ENCODE results near the gene HAND1.
"Not testable (repeated sequence)": the region's sequence is repeated elsewhere in the genome, so short reads cannot be mapped to it uniquely, and the experiment has no call there.

HAND1 gene

GRCh38 chr5:154478224-154478565 lies at the start of gene HAND1:
Gene HAND1 (minus strand): TSS chr5:154478227. CDS start chr5:154478008, 219 bp downstream.
- DNase-seq (ENCODE audit: low spot score): peak; percentile 78

DNA sequence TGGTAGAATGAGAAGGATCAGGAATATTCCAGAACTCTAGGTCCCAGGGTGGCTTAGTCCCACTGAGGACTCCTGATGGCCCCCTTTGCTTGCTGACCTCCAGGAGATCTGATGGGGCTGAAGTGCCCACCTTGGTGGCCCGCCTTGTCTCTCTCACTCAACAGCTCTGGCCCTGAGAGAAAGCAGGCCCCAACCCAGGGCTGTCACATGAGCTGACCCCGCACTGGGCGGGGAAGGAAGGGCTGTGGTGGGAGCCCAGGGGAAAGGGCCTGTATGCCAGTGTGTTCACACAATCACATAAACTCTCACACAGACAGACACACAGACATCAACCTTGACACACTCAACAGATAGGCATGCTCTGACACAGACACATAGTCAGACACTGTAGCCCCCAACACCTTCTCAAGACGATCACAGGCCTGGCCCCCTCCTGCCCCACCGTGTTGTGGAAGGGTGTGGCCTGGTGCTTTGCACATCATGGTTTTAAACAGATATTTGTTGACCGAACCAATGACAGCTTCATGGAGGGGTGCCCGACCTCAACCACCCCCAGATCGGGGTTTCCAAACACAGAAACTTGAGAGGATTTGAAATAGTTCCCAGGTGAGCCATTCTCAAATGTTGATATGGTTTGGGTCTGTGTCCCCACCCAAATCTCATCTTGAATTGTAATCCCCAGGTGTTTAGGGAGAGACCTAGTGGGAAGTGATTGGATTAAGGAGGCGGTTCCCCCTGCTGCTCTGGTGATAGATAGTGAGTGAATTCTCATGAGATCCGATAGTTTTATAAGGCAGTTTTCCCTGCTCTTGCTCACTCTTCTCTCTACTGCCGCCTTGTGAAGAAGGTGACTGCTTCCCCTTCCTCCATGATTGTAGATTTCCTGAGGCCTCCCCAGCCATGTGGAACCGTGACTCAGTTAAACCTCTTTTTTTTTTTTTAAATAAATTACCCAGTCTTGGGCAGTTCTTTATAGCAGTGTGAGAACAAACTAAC lies 48.5 kb upstream of the HAND1 start:
- DNase-seq (ENCODE audit: low spot score): no peak

DNA sequence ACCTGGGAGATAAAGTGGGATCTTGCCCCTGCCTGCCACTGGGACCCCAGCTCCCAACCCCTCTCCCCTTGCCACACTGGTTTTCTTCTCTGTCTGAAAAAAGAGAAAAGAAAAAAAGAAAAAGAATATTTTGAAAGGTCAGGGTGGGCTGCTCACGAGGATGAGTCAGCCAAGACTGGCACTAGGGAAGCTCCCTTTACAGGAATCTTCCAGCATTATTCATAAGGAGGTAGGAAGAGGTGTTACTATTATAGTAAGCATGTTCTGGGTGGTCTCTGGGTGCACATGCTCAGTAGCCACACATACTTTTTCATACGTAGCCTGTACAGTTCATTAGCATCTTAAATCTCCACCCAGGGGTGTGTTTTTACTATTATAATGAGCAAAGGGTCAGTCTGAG lies 46.8 kb upstream of the HAND1 start:
- no peak for DNase-seq (ENCODE audit: low spot score)

- no peak for DNase-seq (ENCODE audit: low spot score)
Observed at GRCh38 chr5:154524181-154524580, 46.2 kb upstream of the HAND1 start.

GRCh38 chr5:154523709-154524108 lies 45.7 kb upstream of the HAND1 start:
- DNase-seq (ENCODE audit: low spot score): no peak

DNA sequence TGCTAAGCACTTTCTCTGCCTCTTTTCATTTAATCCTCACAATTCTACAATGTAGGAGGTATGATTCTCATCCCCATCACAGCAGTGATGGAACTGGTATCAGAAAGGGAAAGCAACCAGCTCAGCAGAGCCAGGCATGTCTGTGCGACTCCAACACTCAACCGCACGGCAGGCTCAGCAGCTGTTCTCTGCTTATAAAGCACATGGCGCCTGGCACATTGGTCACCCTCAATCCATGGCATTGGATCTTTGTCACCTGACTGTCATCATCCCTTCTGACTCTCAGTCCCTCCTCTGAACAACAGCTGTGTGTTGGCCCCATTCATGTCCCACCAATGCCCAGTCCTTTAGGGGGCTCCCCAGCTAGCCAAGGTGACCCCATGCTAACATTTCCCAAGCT lies 45.1 kb upstream of the HAND1 start:
- DNase-seq (ENCODE audit: low spot score): no peak

DNA sequence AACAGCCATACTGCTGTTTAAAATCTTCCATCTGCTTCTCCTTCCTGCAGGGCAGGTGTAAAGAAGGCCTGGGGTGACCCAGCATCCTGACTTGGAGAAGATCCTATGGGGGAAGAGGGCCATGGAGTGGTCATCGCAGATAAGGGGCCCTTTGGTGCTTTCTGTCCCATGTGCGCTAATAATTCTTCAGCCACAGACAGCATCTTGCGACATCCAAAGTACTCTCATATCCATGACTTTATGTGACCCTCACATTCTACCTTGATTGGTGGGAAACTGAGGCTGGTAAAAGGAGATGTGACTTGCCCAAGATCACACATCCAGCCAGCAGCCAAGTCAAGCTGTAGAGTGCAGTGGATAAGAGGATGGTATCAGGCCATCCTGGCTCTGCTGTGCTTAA lies 44.3 kb upstream of the HAND1 start:
- DNase-seq (ENCODE audit: low spot score): no peak

DNA sequence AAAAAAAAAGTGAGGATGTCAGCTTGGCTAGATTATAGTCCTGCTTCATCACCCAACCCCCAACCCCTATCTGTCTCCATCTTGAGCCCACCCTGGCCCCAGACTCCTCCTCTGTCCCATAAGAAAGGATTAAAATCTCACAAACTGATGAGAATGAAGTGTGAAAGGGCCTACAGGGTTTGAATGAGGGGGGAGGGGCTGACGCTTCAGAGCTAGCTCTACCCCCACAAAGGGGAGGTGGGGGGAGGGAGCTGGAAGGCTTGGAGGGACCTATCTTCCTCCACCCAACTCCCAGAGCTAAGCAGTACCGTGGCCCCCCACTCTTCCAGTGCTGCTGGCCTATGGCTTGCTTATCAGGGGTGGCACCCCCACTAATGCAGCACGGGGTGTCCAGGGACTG lies 43.7 kb upstream of the HAND1 start:
- no peak for DNase-seq (ENCODE audit: low spot score)

DNA sequence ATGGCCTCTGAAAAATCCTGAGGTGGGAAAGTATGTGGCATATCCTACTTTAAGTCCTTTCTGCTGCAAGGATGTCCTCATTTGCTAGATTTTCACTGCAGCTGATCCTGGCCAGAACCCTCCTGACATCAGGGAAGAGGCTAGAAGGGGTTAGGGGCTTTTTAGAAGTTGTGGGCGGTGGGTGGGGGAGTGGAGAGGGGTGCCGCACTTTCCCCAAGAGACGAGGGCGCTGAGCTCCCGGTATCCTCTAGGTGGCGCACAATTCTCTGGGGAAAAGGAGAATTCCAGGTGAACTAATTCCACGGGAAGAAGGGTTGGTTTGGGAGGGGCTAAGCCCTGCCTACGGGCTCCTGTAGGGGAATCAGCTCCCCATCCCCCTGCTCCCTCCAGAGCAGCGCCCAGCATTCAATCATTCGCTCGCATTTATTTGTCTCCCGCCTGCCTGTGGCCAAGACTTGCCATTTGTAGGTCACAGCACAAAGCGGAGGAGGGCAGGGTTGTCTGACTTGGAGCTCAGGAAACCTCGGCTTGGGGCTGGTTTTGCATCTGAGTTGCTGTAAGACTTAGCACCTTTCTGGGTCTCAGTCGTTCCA lies 42.9 kb upstream of the HAND1 start:
- DNase-seq (ENCODE audit: low spot score): peak; percentile 39

DNA sequence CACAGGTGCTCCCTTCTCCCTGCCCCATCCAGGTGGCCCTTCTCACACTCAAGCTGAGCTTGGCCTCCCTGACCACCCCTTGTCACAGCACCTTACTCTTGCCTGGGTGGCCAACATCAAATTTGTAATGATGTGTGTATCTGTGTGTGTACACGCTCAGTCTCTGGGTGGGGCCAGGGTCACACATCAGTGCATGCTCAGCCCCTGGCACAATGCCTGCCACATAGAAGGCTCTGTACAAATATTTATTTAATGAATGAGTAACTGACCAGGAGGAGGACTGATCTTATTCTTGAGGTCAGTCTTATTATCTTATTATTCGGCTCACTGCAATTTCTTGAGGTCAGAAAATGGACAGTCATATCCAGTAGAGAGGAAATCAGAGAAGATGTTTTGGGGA lies 41.3 kb upstream of the HAND1 start:
- peak; percentile 35 for DNase-seq (ENCODE audit: low spot score)

GRCh38 chr5:154518438-154518867 lies 40.4 kb upstream of the HAND1 start:
- no peak for DNase-seq (ENCODE audit: low spot score)

- no peak for DNase-seq (ENCODE audit: low spot score)
Observed at GRCh38 chr5:154517810-154518437, 39.9 kb upstream of the HAND1 start.

- DNase-seq (ENCODE audit: low spot score): no peak
Observed at GRCh38 chr5:154517181-154517580, 39.2 kb upstream of the HAND1 start.

- DNase-seq (ENCODE audit: low spot score): no peak
Observed at GRCh38 chr5:154516475-154516874, 38.4 kb upstream of the HAND1 start.

GRCh38 chr5:154515488-154515887 lies 37.5 kb upstream of the HAND1 start:
- not testable (repeated sequence) for DNase-seq (ENCODE audit: low spot score)

GRCh38 chr5:154514331-154514730 lies 36.3 kb upstream of the HAND1 start:
- no peak for DNase-seq (ENCODE audit: low spot score)

- DNase-seq (ENCODE audit: low spot score): peak; percentile 41
Observed at GRCh38 chr5:154513669-154514084, 35.6 kb upstream of the HAND1 start.

DNA sequence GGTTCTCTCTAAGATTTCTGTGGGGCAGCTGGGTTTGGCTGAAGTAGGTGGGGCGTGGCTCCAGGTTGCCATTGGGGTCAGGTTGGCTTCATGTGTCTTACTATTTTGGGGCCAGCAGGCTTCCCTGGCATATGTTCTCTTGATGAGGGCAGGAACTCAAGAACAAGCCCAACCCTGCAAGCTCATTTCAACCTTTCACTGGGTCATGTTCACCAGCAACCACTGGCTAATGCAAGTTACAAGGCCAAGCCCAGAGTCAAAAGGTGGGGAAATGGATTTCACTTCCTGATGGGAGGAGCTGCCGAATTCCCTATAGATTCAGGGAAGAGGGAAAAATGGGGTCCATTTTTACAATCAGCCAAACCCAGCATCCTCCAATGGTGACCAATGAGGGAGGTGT lies 34.0 kb upstream of the HAND1 start:
- no peak for DNase-seq (ENCODE audit: low spot score)

DNA sequence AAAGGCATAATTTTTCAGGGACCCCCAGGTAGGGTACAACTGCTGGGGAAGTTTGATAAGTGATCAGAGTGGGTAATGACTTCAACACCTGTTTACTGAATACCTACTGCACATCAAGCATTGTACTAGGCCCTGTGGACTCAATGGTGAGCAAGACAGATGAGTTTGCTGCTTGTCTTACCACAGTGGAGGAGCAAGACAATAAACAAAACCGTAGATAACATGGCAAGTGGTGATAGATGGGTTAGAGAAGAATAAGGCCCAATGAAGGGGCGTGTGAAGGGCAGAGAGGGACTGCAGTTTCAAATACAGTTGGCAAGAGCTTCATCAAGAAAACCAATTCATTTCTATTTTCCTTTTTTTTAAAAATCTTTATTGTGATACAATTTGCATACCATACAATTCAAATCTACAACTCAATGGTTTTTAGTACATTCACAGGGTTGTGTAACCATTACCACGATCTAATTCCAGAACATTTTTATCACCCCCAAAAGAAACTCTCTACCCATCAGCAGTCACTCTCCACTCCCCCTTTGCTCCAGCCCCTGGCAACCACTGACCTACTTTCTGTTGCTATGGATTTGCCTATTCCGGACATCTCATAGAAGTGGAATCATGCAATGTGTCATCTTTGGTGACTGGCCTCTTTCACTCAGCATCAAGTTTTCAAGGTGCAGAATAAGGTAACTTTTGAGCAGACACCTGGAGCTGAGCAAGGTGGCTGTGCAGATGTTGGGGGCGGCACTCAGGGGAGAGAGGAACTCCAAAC lies 31.9 kb upstream of the HAND1 start:
- no peak for DNase-seq (ENCODE audit: low spot score)

GRCh38 chr5:154508114-154508513 lies 30.1 kb upstream of the HAND1 start:
- no peak for DNase-seq (ENCODE audit: low spot score)

DNA sequence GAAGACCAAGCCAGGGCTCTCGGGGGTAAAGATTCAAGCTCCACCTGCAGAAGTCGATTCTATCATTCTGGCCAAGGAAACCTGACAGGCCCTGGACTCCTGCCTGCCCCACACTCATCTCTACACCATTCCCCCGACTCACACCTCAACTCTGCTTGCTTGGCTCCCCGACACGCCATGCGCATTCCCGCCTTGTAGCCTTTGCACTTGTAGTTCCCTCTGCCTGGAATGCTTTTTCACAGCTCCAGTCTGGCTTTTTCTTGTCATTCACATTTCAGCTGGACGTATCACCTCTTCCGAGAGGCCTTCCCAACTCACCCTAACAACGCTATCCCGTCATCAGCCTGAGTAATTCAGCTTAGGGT lies 28.7 kb upstream of the HAND1 start:
- no peak for DNase-seq (ENCODE audit: low spot score)

GRCh38 chr5:154506049-154506715 lies 28.2 kb upstream of the HAND1 start:
- no peak for DNase-seq (ENCODE audit: low spot score)
